ENCODE data around the gene DYRK2. TPM values are rescaled to one million over a fixed set of nuclear protein-coding genes. Genes with fewer than 3 reads are reported as not detected.

The DYRK2 gene
- total and polyA plus RNA-seq, 10 of the 15 experiments (the other 5 are each of a cell fraction or from before 2014, with no cell fraction given), result 3.1 to 35.9 (median 12.2) TPM

GRCh38 chr12:67623259-67623658, 25.3 kb upstream of the DYRK2 start:
- DNase-seq (ENCODE audit: low read depth, low spot score) (no peak), FAIRE-seq (no peak), ATAC-seq (no peak)
- no peaks in the 10 kb centered on the region for H3K27me3 ChIP-seq (replicated peaks in 1 of 2; ENCODE audit: control insufficient read depth in 2 of 2, insufficient read depth in 2 of 2, low read length in 1 of 2)
- no peak for TF ChIP-seq TCF3 (IDR thresholded peaks at IDR 0.05; ENCODE audit: borderline replicate concordance, insufficient read depth, low read depth, low read length)
- no peak for TF ChIP-seq SIN3A (IDR thresholded peaks at IDR 0.05; ENCODE audit: low read depth, low read length)
- no peak for TF ChIP-seq ZNF384 (IDR thresholded peaks at IDR 0.05; ENCODE audit: borderline replicate concordance, low read depth, low read length)
- TF ChIP-seq IKZF1 (conservative IDR thresholded peaks at IDR 0.05), result no peak
- no peak for TF ChIP-seq SUPT20H (IDR thresholded peaks at IDR 0.05; ENCODE audit: borderline replicate concordance, control insufficient read depth, low read depth, low read length)
- TF ChIP-seq POU2F2 (IDR thresholded peaks at IDR 0.05; ENCODE audit: borderline replicate concordance, low read depth, low read length), result no peak
- TF ChIP-seq RUNX3 (IDR thresholded peaks at IDR 0.05; ENCODE audit: low read length), result no peak
- TF ChIP-seq ZNF622 (IDR thresholded peaks at IDR 0.05), result no peak
- no peak for TF ChIP-seq TARDBP (IDR thresholded peaks at IDR 0.05; ENCODE audit: borderline replicate concordance)
- TF ChIP-seq, protein P1, sequence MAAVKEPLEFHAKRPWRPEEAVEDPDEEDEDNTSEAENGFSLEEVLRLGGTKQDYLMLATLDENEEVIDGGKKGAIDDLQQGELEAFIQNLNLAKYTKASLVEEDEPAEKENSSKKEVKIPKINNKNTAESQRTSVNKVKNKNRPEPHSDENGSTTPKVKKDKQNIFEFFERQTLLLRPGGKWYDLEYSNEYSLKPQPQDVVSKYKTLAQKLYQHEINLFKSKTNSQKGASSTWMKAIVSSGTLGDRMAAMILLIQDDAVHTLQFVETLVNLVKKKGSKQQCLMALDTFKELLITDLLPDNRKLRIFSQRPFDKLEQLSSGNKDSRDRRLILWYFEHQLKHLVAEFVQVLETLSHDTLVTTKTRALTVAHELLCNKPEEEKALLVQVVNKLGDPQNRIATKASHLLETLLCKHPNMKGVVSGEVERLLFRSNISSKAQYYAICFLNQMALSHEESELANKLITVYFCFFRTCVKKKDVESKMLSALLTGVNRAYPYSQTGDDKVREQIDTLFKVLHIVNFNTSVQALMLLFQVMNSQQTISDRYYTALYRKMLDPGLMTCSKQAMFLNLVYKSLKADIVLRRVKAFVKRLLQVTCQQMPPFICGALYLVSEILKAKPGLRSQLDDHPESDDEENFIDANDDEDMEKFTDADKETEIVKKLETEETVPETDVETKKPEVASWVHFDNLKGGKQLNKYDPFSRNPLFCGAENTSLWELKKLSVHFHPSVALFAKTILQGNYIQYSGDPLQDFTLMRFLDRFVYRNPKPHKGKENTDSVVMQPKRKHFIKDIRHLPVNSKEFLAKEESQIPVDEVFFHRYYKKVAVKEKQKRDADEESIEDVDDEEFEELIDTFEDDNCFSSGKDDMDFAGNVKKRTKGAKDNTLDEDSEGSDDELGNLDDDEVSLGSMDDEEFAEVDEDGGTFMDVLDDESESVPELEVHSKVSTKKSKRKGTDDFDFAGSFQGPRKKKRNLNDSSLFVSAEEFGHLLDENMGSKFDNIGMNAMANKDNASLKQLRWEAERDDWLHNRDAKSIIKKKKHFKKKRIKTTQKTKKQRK (IDR thresholded peaks at IDR 0.05; ENCODE audit: low read depth, low read length), result no peak
- TF ChIP-seq CEBPB (IDR thresholded peaks at IDR 0.05; ENCODE audit: borderline replicate concordance in 1 of 2, low read depth in 2 of 2, low read length in 2 of 2), result no peak
- no peak for TF ChIP-seq RAD51 (IDR thresholded peaks at IDR 0.05)
- TF ChIP-seq, protein P2, sequence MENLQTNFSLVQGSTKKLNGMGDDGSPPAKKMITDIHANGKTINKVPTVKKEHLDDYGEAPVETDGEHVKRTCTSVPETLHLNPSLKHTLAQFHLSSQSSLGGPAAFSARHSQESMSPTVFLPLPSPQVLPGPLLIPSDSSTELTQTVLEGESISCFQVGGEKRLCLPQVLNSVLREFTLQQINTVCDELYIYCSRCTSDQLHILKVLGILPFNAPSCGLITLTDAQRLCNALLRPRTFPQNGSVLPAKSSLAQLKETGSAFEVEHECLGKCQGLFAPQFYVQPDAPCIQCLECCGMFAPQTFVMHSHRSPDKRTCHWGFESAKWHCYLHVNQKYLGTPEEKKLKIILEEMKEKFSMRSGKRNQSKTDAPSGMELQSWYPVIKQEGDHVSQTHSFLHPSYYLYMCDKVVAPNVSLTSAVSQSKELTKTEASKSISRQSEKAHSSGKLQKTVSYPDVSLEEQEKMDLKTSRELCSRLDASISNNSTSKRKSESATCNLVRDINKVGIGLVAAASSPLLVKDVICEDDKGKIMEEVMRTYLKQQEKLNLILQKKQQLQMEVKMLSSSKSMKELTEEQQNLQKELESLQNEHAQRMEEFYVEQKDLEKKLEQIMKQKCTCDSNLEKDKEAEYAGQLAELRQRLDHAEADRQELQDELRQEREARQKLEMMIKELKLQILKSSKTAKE (IDR thresholded peaks at IDR 0.05; ENCODE audit: low read depth, poor library complexity, severe bottlenecking), result no peak
- TF ChIP-seq NFIC (IDR thresholded peaks at IDR 0.05; ENCODE audit: low read depth, low read length), result no peak
- ChIA-PET RAD21 (ENCODE audit: unreplicated experiment) (no interaction called here), SMC1A (ENCODE audit: uncharacterized antibody, unreplicated experiment) (no interaction called here), POLR2A (no interaction called here), CTCF (no interaction called here)
- H4K20me1 ChIP-seq (ENCODE audit: control insufficient read depth, insufficient read depth), result no peaks in the 10 kb centered on the region
- no peak overlapping the region for H3K9ac ChIP-seq (ENCODE audit: control insufficient read depth, insufficient read depth, low read length)
- no peaks in the 10 kb centered on the region for H3K79me2 ChIP-seq (ENCODE audit: control insufficient read depth, insufficient read depth, low read length)
- in situ Hi-C loops (cut with MboI), result no loop called here
- no peaks in the 10 kb centered on the region for H3K36me3 ChIP-seq (ENCODE audit: control insufficient read depth in 2 of 2, insufficient read depth in 2 of 2, low read length in 1 of 2)
- no peak overlapping the region for H3K4me3 ChIP-seq
- H3K4me2 ChIP-seq (ENCODE audit: control insufficient read depth, insufficient read depth), result no peak overlapping the region
- no peak overlapping the region for H3K27ac ChIP-seq (ENCODE audit: control insufficient read depth, insufficient read depth)
- intact Hi-C loops (cut with micrococcal nuclease; ENCODE audit: unreplicated experiment), result no loop called here
- H3K9me3 ChIP-seq (replicated peaks; ENCODE audit: control insufficient read depth, insufficient read depth, low read length), result no peaks in the 10 kb centered on the region
- WGBS (ENCODE audit: insufficient coverage, insufficient replicate concordance, low lambda C conversion rate, missing lambda C conversion rate), result 73% methylated on average over 3 of the region's 3 CpGs
- no TSS peak for BruUV-seq (replicated peaks)
- no peak overlapping the region for H2AFZ ChIP-seq (ENCODE audit: control insufficient read depth, low read depth, low read length)
- no peaks in the 10 kb centered on the region for H3K4me1 ChIP-seq (ENCODE audit: control insufficient read depth, insufficient read depth, low read length)
